ENCODE measurements around the gene C3orf70.
"Not testable (repeated sequence)": the region's sequence is repeated elsewhere in the genome, so short reads cannot be mapped to it uniquely, and the experiment has no call there.

C3orf70 gene

DNA sequence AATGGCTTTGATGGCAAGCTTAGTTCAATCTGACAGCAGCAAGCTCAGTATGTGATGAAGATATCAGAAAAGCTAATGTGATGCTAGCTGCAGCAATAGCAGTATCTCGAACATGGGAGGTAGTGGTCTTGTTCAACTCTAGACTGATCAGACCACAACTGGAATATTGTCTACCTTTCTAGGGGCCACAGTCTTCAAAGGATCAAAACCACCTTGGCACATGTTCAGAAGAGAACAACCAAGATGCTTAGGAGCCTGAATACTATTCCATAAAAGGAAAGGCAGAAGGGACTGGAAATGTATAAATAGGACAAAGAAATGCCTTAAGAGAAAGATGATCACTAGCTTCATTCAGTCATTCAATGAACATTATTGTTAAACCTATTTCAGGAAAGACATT, 2.3 kb downstream of the C3orf70 start:
- no peak for DNase-seq

DNA sequence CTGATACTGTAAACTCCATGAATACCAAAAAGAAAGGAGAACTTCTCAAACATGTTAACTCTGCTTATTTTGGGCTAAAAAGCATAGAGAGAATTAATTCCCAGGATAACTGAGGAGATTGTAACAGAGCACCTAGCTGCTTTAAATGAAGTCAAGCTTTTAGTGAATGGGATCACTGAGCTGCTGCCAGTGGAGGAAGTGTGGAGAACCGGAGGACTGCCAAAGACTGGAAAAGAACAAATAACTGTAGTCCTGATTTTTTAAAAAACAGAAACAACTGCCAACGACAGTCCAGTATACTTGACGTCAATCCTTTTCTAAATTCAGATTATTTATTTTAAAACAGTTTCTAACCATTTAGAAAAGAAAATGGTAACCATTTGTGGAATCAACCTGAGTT, 3.3 kb downstream of the C3orf70 start:
- no peak for DNase-seq

DNA sequence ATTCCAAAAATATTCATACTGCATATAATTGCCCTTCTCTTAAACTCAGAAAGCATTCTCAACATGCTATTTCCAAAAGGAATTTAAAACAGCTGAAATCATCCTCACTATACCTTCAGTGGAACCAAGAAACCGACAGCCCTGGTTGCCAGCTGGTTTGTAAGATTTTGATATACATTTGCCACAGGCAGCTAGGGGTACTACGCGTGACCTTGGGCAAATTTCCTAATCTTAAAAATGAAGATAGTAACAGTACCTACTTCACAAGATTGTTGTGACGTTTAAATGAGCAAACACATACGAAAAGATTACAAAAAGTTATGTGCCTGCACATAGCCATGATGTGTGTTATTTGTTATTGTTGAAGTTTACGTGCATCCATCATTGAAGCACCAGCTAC, 7.3 kb downstream of the C3orf70 start:
- no peak for DNase-seq

DNA sequence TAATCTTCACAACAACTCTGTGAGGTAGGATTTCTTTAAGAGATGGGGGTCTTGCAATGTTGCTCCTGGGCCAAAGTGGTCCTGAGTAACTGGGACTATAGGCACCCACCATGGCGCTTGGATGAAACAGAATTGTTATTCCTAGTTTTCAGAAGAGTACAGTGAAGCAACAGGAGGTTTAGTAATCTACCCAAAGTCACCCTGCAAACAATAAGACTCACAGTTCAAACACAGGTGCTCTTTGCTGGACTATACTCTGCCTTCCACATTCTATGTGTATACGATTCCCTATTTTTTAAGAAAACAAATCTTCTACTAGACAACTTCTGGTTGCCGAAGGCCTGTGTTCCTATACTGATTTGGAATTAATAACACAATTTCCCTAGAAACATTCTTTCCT, 8.1 kb downstream of the C3orf70 start:
- DNase-seq: no peak

DNA sequence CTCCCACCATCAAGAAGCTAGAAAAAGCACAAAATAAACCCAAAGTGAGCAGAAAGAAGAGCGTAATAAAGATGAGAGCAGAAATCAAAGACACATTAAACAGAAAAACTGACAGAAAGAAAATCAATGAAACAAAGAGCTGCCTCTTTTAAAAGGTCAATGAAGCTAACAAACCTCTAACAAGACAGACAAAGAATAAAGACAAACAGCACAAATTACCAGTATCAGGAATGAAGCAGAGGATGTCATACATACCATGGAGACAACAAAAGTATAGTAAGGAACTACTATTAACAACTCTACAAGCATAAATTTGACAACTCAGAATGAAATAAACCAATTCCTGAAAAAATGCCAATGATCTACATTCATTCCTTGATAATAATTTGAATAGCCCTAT, 15.0 kb downstream of the C3orf70 start:
- DNase-seq: no peak

DNA sequence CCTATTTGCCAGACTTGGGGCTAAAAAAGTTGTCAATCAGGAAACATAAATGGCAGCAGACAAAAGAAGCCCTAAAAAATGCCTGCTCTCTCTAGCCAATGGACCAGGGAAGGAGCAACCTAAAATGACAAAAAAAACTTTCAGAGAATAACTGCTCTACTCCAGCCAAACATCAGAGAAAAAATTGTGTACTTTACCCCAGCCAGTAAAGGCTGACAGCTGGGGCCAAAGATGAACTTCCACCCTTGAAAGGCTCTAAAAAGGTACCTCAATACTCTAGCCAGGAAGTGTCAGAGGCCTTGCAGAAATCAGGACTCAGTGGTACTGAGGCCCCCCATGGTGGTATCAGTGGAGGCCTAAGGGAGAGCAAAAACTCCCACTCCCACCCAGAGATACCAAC, 18.4 kb downstream of the C3orf70 start:
- no peak for DNase-seq

DNA sequence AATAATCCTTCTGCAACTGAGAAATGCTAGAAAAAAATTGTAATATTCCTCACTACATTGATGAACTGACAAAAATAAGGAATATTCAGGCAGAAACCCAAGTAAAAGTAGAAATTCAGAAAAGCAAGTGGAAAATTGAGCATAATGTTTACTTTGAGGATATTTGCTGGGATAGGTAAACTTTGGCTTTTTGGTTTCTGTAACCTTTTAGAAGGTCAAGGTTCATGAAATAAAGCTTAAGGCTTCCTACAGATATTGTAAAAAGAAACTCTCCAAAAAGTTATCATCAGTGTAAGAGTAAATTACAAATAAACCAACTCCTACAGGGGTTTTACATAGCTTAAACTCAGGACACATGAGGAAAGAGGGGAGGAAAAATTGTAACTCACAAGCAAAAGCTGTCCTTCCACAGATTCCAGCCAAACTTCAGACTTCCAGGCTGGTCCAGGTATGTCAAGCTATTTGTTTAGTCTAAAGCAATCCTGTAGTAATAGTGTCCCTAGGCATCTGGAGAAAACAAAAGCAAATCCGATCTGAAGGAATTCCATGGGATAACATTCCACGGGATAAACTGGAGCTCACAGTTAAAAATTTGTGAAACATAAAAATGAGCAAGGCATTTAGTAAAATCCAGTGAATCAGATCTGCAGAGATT, 21.1 kb downstream of the C3orf70 start:
- DNase-seq: no peak

DNA sequence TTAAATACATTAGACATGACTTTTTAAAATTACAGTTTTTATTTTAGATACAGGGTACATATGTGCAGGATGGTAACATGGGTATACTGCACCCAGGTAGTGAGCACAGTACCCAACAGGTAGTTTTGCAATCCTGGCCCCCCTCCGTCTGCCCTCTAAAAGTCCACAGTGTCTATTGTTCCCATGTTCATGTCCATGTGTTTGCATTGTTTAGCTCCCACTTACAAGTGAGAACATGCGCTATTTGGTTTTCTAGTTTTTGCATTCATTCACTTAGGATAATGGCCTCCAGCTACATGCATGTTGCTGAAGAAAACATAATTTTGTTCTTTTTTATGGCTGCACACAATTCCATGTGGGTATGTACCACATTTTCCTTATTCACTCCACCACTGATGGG, 23.8 kb downstream of the C3orf70 start:
- DNase-seq: no peak

DNA sequence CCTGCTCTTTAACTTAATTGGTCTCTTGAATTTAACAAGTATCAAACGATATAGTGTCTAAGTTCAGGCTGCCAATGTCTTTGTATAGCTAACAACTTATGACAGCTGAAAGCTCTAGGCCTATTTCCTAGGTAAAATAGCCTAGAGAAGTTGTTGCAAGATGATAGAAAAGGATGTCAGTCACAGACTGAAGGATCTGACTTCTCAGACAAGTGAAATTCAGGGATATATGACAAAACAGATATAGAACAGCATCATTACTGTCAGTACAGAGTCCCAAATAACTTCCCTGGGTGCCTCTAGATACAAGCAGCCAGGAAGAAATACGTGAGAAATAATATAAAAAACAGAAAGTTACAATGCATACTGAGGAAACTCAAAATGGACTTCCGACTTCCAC, 26.7 kb downstream of the C3orf70 start:
- no peak for DNase-seq

DNA sequence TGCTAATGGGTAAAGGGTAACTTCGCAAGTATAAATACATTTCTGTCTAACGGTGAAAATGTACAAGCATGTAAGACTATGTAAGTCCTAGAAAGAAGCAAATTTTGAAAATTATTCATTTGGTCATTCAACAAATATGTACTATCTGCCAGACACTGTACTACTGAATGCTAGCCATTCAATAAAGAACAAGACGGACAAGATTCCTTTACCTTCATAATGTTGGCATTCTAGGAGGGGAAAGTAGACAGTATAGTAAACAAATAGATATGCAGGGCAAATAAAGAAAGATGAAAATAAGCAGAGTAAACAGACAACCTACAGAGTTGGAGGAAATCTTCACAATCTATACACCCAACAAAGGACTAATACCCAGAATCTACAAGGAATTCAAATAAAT, 32.7 kb downstream of the C3orf70 start:
- no peak for DNase-seq

DNA sequence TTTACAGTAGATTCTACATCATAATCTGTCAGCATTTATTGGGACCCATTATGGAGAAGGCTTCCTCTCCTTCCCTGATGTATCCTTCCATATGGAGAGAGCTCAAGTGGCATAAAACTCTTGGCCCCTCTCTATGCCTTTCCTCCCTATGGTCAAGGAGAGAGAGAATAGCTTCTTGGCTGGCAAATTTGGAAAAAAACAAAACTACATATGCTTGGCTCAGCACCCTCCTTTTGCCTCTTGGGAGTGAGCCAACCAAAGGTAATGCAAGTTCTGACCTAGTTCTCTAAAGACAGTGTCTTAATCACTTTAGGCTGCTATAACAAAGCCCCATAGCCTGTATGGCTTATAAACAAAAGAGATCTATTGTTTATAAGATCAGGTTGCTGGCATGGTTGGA, 37.5 kb downstream of the C3orf70 start:
- DNase-seq: no peak

DNA sequence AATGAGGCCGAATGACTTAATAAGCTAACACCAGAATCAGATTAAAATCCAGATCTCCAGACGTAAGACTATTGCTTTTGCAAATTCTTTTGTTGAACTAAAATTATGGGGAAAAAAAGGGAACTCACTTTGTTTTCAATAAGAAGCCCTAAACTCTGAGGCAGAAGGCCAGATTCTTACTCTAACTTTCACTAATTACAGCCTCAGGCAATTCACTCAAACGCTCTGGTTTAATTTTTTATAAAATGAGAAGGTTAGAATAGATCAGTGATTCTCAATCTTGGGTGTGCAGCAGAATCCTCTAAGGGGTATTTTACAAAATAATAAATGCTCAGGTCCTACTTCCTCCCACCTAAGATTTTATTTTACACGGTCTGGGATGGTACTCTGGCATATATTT, 38.1 kb downstream of the C3orf70 start:
- DNase-seq: no peak

DNA sequence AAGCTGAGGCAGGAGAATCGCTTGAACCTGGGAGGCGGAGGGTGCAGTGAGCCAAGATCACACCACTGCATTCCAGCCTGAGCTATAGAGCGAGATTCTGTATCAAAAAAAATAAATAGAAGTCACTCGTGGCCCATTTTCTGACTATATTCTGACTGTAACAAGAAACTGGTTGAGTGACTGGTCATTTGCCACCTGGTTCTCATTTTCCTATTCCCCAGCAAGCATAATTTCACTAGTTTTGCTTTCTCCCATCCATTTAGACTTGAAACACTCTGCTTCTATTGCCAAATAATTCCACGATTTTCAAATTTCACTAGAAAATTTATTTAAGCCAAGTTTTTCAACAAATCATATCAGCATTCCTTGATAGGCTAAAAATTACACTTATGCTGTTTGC, 40.7 kb downstream of the C3orf70 start:
- DNase-seq: no peak

DNA sequence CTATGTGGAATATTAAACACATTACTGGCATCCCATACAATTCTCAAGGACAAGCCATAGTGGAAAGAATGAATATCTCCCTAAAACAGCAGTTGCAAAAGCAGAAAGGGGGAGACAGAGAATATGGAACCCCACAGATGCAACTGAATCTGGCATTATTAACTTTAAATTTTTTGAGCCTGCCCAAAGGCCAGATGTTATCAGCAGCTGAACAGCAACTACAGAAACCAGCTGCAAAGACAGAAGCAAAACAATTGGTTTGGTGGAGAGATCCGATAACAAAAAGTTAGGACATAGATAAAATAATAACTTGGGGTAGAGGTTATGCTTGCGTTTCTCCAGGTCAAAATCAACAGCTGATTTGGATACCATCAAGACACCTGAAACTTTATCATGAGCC, 43.8 kb downstream of the C3orf70 start:
- not testable (repeated sequence) for DNase-seq

DNA sequence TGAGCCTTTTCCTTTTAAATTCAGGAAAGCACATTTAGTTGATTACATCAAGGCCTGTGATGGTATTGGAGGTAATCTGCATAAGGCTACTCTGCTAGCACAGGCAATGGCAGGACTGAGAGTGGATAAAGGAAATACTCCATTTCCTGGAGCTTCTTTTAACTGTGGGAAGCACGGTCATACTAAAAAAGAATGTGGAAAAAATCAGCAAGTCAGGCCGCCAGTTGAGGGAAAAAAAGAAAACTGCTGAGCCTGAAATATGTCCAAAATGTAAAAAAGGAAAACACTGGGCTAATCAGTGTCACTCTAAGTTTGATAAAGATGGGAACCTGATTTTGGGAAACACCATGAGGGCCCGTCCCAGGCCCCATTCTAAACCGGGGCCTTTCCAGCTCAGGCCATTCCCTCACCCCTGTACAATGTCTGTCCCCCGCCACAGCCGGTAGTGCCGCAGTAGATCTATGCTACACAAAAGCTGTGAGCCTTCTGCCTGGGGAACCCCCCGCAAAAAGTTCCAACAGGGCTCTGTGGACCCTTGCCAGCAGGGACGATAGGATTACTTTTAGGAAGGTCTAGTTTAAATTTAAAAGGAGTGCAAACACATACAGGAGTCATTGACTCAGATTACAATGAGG, 46.5 kb downstream of the C3orf70 start:
- not testable (repeated sequence) for DNase-seq

DNA sequence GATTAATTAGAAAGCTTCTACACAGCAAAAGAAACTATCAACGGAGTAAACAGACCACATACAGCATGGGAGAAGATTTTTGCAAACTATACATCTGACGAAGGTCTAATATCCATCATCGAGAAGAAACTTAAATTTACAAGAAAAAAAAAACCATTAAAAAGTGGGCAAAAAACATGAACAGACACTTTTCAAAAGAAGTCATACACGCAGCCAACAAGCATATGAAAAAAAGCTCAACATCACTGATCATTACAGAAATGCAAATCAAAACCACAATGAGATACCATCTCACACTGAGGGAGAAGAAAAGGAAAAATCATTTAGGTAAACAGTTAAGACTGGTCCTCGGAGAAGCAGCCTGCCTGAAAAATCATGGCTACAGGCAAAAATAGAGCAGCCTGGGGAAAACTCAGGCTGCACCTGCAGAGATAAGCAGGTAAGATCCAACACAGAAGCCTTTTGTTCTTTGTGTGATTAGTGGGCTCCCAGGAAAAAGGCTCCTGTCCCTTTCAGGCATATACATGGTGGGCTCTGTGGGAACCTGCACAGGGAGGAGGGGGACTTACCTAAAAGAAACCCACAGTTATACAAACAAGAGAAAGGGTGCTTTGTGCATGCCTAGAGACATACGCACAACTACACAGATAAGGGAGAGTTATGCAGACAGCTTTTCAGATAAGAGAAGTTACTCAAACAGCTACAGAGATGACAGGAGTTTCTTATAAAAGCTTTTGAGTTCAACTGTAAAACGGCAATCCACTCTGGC, 49.3 kb downstream of the C3orf70 start:
- DNase-seq: no peak

DNA sequence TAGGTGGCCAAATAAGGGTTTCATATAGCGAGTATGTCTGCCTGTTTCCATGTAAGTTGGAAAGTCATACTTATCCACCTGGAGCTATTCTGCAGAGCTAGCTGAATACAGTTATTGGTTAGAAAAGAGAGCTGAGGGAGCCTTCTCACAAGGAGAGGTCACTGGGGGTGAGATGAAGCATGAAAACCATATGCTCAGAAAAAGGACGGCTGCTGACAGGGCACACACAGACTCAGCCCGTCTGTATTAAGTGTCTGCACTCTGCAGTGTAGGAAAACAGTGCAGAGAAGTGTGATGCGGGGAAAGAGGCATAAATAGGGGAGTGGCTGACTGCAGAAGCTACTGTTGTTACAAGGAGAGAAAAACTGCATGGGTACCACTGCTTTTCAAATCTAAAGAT, 58.2 kb downstream of the C3orf70 start:
- DNase-seq: no peak

DNA sequence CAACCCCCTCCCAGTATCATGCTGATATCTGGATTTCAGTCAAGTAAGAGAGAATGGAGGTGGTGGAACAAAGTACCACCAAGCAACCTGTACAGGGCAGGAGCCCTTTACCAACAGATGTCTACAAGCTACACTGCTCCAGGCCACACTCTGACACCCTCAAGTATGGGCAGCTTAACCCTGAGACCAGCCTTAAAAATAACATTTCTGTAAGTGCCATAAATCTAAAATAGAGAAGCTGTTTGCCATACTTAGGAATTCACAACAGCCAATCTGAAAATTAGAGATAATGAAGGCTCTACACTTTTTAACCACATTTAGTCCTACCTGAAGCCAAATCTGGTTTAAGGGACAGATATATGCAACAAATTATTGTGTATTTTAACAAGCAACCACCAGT, 59.7 kb downstream of the C3orf70 start:
- DNase-seq: no peak

DNA sequence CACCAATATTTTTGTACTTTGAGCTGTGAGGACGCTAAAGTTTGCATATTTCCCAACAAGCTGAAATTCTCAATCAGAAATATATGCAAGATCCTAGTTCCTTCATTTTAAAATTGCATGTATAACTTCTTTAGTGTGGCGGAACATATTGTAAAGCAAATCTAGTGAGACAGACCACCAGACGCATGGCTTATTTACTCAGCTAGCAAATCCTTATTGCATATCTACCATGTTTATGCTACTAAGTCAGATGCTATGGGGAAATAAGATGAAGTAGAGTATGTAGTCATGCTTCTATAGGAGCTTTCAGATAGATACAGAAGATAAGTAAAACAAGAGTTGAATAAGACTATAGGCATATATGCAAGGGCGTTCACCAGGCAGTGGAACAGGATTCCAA, 62.0 kb downstream of the C3orf70 start:
- DNase-seq: no peak

DNA sequence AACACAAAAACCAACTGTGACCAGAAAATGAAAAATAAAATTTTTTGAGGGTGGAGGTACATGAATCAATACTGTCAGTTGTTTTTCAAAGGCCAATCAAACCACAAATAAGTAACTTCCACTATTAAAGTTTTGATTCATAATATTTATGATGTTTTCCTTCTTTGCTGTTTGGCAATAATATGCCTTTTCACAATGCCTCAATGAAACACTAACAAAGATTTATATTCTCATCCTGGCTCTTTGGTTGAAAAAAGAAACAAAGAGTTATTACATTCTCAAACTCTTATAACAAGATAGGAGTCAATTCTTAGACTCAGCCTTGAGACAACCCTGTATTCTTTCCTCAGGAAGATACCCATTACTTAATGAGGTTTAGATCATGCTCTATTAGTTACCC, 63.1 kb downstream of the C3orf70 start:
- no peak for DNase-seq

DNA sequence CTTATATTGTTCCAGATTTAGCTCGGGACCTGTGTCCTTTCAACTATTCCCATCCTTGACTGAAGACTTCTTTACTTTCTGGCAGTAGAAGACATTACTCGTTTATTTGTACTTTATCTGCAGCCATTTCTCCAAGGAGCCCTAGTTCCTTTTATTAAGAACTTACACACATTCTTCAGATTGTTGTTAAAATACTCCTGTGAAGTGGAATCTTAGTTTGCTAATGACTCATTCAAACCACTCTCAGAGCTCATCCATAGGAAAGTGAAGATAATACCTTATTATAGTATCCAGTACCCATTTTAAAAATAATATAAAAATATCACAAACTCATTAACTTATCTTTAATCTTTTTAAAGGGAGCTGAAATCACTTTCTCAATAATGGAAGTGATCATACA, 63.5 kb downstream of the C3orf70 start:
- no peak for DNase-seq

DNA sequence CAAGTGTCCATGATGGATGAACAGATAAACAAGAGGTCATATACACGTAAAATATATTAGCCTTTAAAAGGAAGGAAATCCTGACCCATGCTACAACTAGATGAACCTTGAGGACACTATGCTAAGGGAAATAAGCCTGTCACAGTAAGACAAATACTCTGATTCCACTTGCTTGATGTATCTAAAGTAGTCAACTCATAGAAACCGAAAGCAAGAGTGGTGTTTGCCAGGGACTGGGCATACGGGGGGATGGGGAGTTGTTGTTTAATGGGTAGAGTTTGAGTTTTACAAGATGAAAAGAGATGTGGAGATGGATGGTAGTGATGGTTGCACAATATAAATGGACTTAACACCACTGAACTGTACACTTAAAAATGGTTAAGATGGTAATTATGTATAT, 65.4 kb downstream of the C3orf70 start:
- no peak for DNase-seq

DNA sequence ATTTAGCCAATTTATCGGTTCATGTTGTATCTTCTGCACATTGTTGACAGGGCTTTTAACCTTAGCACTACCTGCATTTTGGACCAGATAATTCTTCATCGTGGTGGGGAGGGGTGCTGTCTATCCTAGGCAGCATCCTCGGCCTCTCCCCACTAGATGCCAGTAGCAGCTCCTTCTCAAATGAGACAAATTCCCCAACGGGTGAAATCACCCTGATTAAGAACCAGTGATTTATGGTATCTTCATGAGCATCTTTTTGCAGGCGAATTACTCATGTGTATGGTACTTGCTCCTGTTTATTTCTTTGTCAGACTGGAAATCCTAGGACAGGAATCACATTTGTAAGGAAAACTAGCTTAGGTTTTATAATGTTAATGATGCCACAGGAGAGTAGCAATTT, 68.0 kb downstream of the C3orf70 start:
- DNase-seq: no peak

DNA sequence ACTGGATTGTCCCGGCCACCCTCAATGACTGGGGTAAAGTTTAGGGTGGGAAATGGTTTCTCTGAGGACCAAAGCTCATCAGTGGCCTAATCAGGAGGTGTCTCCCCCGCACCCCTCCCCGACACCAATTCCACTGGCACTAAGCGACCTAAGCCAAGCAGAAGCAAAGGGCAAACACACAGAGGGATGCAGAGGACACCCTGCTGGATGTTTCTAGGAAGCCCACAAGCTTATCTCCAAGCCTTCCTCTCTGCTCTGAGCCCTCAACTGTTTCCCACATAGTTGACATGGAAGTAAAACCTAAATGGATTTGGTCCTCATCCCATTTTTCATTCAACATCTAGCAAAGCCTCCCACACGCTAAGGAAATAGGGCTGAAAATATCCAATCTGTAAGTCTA, 68.5 kb downstream of the C3orf70 start:
- no peak for DNase-seq

DNA sequence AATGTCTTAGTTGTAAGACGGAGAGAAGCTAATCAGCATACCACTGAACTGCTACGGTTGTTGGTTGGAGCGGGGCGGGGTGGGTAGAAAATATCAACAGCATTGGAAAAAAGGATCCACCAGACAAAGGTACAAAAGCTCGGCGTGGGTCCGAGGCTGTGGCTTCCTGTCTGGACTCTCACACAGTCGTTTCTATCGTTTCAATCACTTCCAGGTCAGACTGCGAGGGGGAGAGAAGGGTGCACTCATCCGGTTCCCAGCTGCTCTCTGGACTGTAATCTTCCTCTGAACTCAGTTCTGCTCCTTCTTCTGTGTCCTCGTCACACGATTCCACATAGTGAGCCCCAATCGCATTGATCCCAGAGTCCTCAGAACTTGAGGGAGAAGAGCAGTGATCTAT, 70.0 kb downstream of the C3orf70 start:
- DNase-seq: no peak

Measured in CD4-positive, alpha-beta T cell treated with Interleukin-4 for 4 hours (primary cell).